AG10803 (cell line): ENCODE data around the gene OR4E1.
"Not testable (repeated sequence)": the region's sequence is repeated elsewhere in the genome, so short reads cannot be mapped to it uniquely, and the experiment has no call there.

Experiments
- DNase-seq: peaks from one replicate; pipeline ENCODE4 v3.0.0; 2010; ENCODE audit warnings: low read depth
- H3K4me3 ChIP-seq: 2 replicates; pipeline ENCODE4 v1.5.1; 2011; ENCODE audit warnings: mild to moderate bottlenecking, low read length, control low read depth
- TF ChIP-seq, protein P1 (sequence below): conservative IDR thresholded peaks from 2 replicates; pipeline ENCODE4 v1.5.1; 2011; ENCODE audit warnings: mild to moderate bottlenecking, low read length, control low read depth, inconsistent platforms

OR4E1 gene

GRCh38 chr14:21703357-21704326 is 30.0 kb upstream of the OR4E1 start:
- TF ChIP-seq, protein P1, sequence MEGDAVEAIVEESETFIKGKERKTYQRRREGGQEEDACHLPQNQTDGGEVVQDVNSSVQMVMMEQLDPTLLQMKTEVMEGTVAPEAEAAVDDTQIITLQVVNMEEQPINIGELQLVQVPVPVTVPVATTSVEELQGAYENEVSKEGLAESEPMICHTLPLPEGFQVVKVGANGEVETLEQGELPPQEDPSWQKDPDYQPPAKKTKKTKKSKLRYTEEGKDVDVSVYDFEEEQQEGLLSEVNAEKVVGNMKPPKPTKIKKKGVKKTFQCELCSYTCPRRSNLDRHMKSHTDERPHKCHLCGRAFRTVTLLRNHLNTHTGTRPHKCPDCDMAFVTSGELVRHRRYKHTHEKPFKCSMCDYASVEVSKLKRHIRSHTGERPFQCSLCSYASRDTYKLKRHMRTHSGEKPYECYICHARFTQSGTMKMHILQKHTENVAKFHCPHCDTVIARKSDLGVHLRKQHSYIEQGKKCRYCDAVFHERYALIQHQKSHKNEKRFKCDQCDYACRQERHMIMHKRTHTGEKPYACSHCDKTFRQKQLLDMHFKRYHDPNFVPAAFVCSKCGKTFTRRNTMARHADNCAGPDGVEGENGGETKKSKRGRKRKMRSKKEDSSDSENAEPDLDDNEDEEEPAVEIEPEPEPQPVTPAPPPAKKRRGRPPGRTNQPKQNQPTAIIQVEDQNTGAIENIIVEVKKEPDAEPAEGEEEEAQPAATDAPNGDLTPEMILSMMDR, result no peak
- H3K4me3 ChIP-seq, result no peak overlapping the region

DNA sequence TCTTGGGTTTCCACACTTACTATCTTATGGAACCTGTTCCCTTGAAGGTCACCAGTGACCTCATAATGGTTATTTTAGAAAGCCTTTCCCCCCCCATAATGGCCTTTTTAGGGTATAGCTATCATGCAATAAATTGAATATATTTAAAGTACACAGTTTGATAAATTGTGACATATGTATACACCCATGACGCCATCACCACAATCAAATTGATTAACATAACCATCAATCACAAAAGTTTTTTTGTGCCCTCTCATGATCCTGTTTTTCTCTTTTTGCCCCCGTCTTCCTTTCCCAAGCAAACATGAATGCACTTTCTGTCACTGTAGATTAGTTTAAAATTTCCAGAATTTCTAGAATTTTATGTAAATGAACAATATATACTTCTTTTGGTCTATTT is 28.7 kb upstream of the OR4E1 start:
- TF ChIP-seq, protein P1, result no peak
- DNase-seq, result no peak
- no peak overlapping the region for H3K4me3 ChIP-seq

More at GRCh38 chr14:21703357-21704326, 30.0 kb upstream of the OR4E1 start:
- no peak for DNase-seq

GRCh38 chr14:21699551-21699950 is 25.9 kb upstream of the OR4E1 start:
- TF ChIP-seq, protein P1, result no peak
- no peak overlapping the region for H3K4me3 ChIP-seq
- no peak for DNase-seq

DNA sequence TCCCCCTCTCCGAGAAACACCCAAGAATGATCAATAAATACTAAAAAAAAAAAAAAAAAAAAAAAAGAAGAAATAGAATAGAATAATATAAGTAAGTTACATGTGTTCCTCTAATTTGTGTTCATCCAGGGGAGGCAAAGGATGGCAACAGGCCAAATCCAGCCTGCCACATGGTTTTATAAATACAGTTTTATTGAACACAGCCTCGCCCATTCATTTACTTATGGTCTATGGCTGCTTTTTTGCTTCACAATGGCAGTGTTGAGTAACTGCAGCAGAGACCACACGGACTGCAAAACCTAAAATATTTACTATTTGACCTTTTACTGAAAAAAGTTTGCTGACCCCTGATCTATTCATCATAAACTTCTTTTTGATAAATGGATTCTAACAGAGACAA is 24.9 kb upstream of the OR4E1 start:
- not testable (repeated sequence) for H3K4me3 ChIP-seq, DNase-seq

DNA sequence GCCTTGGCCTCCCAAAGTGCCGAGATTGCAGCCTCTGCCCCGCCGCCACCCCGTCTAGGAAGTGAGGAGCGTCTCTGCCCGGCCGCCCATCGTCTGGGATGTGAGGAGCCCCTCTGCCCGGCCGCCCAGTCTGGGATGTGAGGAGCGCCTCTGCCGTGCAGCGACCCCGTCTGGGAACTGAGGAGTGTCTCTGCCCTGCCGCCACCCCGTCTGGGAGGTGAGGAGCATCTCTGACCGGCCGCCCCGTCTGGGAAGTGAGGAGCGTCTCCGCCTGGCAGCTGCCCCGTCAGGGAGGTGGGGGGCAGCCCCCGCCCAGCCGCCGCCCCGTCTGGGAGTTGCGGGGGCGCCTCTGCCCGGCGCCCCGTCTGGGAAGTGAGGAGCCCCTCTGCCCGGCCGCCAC is 24.0 kb upstream of the OR4E1 start:
- not testable (repeated sequence) for DNase-seq, H3K4me3 ChIP-seq

DNA sequence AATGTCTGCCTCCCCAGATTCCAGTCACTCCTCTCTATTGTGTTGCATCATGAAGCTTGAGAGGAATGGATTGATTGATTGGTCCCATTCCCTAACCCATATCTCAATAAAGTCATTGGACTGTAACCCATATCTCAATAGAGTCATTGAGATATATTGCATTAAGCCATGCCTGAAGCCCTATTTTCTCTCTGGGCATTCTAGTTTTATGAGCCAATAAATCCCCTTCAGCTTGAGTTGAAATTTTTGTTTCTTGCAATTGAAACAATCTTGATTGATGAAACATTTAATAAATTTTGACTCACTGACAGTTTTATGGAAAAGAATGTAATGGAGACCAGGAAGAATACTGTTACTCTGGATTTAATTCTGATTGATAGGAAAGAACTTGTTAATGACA is 20.8 kb upstream of the OR4E1 start:
- TF ChIP-seq, protein P1, result no peak
- no peak overlapping the region for H3K4me3 ChIP-seq

DNA sequence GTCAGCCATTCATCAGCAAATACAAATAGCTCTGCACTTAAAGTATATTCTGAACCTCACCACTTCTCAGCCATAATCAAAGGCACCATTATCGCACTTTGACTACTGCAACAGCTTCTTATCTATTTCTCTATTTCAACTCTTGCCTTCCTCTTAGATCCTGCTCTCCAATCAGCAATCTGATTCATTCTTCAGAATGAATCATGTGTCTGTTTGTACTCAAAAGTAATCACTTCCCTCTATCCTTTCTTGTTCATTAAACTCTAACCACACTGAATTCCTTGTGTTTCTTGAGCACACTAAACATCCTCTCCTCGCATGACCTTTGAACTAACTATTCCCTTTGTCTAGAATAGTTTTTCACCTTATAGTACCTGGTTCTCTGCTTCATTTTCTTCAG is 12.8 kb upstream of the OR4E1 start:
- no peak overlapping the region for H3K4me3 ChIP-seq
- TF ChIP-seq, protein P1, result no peak
- DNase-seq, result no peak

More for the DNA sequence above, 20.8 kb upstream of the OR4E1 start:
- DNase-seq, result no peak

GRCh38 chr14:21680072-21680471 is 6.5 kb upstream of the OR4E1 start:
- TF ChIP-seq, protein P1, result no peak
- DNase-seq, result no peak
- no peak overlapping the region for H3K4me3 ChIP-seq
